ENCODE measurements around the gene PDE11A.
"Not testable (repeated sequence)": the region's sequence is repeated elsewhere in the genome, so short reads cannot be mapped to it uniquely, and the experiment has no call there.

PDE11A gene

DNA sequence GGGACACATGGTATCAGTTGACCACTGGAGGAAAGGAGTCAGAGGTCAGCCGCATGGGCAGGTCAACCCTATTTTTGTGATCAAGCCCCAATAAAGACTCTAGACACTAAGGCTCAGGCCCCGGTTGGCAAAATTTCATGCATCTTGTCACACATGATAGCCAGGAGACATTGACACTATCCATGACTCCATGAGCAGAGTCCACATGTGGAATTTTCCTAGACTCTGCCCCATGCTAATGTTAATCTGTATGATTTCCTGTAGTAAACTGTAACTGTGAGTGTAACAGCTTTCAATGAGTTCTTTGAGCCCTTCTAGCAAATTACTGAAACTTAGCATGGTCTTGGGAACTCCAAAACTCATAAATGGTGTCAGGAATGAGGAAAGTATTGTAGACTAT, 192.3 kb downstream of the PDE11A start:
- DNase-seq = no peak

DNA sequence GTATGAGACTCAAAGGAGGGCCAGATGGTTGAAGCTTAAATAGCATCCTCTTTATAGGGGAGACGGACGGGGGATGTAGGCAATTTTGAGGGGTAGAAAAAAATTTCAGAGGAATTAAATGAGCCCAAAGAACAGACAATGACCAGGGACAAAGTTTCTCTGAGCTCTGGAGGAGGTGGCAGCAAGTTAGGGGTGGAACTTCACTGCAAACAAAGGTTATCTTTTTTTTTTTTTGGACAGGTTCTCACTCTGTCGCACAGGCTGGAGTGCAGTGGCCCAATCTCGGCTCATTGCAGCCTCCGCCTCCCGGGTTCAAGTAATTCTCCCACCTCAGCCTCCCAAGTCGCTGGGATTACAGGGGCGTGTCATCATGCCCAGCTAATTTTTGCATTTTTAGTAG, 195.6 kb downstream of the PDE11A start:
- no peak for DNase-seq

DNA sequence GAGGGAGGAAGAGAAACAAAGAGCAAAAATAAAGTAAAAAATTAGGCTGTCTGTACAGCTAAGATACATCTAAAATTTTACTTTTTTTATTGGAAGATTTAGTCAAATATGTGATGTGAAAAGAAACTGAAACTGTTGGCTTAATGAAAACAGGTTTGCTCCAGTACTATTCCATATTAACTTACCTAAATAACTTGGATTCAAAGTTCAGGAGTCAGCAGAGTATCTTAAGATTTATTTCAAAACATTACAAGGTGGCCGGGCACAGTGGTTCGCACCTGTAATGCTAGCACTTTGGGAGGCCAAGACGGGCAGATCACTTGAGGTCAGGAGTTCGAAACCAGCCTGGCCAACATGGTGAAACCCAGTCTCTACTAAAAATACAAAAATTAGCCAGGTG, 197.9 kb downstream of the PDE11A start:
- no peak for DNase-seq

DNA sequence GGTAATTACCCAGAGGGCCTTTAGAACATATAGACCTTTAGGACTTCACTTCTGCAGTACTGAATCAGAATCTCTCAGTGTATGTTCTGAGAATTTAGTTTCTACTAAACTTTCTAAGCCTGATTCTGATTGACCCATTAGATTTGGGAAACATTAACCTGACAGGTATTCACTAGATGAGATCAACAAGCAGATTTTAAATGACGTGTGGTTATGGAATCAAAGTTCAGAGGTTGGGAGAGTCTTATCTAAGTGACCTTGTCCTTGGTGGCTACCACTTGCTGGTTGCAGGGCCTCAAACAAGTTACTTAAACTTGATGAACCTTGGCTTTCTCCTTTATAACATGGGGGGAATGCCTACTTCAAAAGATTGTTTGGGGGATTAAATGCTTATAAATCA, 198.7 kb downstream of the PDE11A start:
- DNase-seq = no peak

DNA sequence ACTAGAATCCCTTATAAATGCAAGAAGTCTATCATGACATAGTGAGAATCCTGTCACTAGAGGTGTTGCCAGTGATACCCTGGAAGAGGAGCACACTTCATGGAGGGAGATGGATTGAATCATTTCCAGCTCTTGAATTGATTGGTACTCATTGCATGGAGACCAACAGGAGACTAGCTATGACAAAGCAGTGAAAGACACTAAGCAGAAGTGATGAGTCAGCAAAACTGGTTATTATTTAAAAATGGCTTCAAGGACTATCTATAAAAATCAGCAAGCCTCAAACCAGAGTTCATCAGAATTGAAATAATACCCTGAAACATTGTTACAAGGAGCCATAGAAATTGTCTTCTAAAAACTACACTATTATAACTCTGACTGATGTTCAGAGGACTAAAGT, 200.3 kb downstream of the PDE11A start:
- DNase-seq = no peak

DNA sequence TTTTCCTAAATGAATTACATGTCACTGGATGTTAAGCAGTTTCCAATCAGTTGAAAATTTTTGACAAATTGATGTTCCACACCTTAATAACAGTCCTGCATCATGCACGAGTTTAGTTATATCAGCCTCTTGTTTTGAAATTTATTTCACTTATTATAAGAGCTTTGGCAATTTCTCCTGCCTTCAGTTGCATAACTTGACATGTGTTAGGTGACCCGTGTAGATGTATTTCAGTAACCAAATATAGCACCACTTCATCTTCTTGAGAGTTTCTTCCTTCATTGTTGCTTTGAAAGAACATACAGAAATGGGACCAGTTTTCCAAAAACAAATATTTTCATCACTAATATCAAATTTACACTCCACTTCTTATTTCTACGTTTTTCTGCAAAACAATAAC, 202.7 kb downstream of the PDE11A start:
- no peak for DNase-seq

DNA sequence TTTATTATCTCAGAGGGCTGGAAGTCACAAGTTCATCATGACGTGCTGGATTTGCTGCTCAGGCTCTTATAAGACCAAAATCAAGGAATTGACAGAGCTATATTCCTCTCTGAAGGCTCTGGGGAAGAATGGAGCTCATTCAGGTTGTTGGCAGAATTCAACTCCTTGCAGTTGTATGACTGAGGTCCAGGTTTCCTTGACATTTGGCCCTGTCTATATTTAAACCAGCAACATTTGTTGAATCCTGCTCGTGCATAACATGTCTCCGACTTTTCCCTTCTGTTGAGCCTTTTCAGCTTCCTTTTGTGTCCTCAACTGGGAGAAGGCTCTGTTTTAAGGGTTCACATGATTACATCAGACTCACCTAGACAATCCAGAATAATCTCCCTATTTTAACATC, 203.4 kb downstream of the PDE11A start:
- no peak for DNase-seq

DNA sequence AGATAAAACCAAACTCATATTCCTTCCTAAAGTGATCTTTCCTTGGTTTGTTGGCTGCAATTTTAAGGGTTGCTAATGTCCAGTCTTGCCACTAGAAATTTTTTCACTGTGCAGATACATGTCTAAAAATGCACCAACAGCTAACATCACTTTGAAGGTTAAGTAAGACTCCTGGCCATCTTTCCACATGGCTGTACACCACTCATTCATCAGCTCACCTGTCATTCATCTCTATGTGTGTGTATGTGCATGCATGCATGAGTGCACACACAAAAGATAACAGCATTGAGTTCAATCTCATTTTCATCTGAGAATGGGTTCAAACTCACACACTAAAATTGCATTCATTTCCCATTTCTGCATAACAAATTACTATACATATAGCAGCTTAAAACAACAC, 203.8 kb downstream of the PDE11A start:
- DNase-seq = no peak

DNA sequence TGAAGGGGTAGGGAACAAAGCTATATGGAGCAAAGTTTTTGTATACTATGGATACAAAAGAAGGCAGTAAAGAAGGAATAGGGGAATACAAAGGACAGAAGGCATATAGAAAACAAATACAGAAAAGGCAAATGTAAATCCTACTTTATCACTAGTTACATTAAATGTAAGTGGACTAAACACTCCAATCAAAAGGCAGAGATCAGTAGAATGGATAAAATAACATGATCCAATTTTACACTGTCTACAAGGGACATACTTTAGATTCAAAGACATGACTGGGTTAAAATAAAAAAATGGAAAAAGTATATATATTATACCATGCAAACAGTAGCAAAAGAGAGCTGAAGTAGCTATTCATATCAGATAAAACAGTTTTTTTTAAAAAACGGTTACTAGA, 215.0 kb downstream of the PDE11A start:
- DNase-seq = no peak

DNA sequence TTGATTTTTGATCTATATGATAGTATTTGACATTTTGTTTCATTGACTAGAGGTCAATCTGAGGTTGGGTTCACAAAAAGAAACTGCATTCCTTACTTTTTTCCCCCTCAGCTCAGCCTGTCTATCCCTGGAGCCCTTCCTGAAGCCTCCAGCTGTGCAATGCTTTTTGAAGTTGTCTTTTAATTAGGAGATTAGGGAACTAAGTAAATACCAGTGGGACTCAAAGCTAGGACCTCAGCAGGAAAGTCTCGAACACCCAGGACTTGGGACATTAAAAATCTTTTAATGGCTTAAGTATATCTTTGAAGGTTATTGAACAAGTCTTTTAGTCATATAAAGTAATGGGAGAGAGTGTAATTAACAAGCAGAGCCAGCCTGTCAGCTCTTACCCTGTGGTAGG, 220.2 kb downstream of the PDE11A start:
- no peak for DNase-seq

DNA sequence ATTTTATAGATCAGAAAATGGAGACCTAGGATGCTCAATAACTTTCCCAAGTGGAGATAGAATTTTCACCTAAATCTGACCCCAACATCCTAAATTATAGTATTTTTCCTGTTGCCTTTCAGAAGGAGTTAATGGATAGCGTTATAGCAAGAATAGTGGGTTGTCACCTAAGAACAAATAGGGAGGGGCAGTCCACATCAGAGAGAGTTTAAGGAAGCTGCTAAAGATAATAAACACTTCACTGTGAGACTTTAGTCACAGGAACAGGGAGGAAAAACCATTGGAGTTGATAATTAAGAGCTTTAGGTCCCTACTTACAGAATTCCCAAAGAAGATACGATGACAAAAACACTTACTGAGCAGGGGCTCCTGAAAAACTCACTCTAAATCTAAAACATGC, 229.4 kb downstream of the PDE11A start:
- no peak for DNase-seq

DNA sequence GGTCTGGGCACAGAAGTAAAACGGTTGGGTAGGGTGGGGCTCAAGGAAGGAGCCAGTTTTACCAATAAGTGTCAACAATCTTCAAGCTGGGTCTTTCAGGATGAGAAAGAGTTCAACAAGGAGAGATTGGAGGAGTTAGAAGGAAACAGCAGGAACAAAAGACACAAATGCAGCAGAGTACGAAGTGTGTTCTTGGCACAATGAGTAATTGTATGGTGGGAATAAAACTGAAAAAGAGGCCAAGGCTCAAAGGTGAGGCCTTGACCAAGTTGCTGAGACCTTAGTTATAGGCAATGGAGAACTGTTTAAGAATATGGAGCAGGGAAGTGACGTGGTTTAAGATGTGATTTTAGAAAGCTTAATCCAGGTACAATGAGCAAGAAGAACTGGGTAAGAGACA, 230.3 kb downstream of the PDE11A start:
- no peak for DNase-seq

DNA sequence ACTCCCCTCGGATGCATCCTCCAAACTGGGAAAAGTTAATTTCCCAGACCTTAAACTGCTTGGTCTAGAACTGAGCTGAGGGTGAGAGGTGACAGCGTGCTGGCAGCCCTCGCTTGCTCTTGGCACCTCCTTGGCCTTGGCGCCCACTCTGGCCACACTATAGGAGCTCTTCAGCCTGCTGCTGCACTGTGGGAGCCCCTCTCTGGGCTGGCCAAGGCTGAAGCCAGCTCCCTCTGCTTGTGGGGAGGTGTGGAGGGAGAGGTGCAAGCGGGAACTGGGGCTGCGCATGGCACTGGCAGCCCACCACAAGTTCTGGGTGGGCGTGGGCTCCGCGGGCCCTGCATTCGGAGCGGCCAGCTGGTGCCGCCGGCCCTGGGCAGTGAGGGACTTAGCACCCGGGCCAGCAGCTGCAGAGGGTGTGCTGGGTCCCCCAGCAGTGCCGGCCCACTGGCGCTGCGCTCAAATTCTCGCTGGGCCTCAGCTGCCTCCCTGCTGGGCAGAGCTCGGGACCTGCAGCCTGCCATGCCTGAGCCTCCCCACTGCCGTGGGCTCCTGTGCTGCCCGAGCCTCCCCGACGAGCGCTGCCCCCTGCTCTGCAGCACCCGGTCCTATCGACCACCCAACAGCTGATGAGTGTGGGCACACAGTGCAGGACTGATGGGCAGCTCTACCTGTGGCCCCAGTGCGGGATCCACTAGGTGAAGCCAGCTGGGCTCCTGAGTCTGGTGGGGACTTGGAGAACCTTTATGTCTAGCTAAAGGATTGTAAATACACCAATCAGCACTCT, 237.0 kb downstream of the PDE11A start:
- not testable (repeated sequence) for DNase-seq

DNA sequence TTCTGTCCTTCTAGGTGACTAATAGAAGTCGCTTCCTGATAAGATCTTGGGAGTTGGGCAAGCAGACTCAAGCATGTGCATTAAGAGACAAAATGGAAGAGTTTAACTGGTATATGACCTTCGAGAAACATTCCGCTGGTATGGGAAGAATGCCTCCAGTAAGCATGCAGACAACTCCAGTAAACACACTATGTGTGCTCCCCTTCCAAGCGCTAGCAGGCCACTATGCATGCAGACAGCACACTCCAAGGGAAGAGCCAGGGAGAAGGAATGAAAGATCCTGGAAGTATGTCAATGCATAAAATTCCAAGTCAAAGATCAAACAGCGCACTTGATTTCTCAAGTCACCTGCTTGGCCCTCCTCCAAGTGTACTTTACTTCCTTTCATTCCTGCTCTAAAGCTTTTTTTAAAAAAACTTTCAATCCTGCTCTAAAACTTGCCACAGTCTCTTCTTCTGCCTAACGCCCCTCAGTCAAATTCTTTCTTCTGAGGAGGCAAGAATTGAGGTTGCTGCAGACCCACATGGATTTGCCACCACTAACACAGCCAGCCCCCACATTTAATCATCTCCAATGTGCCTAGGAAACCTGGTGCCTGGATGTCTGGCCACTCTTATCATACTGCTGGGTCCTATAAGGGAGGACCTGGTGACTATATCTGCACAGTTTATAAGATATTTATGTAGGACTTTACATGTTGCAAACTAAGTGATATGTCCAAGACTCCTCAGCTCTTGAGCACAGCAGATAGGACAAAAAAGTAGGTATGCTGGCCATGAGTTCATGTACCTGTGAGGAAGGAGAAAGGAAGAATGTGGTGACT, 239.8 kb downstream of the PDE11A start:
- no peak for DNase-seq

DNA sequence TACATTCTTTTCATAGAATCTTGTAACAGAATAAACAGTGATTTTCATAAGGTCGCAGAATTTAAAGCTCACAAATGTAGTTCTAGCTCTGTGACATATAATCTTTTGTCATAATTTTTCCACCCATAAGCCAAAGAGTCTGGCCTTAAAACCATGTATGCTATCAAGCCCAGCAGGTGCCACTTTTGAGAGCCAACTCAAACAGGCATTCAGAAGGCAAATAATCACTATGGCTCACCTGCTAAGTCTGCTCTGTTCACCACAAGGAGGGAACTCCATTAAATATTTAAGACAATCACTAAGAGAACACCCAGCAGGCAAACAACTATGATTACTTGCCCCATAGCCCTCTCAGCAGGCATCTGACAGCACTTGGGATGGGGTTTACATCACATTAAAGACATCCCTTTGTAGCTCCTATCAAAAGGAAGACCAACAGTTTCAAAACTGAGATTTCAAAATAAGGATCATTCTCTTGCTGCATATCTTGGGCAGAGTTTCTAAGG, 241.6 kb downstream of the PDE11A start:
- DNase-seq = no peak

DNA sequence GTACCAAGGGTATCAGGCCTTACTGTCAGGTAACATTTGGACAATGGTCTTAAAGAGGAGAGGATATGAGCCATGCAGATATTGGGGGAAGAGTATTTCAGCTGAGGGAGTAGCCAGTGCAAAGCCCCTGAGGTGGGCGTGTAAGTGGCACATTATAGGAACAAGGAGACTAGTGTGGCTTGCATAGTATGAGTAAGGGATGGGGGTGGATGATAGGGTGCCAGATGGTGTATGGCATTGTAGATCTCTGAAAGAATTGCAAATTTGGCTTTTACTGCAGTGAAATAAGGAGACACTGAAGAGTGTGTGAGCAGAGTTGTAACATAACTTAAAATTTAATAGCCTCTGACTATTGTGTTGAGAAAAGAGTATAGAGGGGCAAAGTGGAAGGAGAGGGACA, 244.0 kb downstream of the PDE11A start:
- no peak for DNase-seq

DNA sequence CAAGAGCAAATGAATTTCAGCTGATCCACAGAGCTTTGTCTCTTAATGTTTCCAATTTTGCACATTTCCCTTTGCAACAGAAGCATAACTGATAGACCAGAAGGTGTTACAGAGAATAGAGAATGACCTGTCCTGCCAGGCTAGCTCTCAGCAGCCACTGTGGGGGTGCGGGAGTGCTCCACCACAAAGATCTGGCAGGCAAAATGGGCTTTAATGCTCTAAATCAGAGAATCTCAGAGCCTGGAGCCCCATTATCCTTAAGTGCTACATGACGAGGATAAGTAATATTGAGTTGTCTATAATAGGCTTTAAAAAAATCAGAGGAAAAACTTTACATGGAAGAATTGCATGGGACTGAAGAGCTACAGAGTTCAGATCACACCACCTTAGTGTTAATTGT, 245.7 kb downstream of the PDE11A start:
- no peak for DNase-seq

DNA sequence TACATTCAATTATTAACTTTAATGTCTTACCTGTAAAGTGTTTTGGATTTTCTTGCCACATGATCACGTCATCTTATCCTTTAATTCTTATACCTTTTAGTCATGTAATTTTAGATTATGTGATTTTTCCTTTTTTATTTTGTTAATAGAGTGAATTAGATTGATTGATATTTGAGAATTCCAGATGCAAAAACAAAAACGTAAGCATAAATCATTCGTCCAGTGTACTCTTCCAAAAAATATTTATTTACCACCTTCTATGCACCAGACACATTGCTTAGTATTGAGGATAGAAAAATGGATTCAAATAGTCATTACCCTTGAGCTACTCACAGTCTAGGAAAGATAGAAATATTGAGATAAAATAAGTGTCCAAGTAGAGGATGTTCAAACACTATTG, 249.6 kb downstream of the PDE11A start:
- no peak for DNase-seq

DNA sequence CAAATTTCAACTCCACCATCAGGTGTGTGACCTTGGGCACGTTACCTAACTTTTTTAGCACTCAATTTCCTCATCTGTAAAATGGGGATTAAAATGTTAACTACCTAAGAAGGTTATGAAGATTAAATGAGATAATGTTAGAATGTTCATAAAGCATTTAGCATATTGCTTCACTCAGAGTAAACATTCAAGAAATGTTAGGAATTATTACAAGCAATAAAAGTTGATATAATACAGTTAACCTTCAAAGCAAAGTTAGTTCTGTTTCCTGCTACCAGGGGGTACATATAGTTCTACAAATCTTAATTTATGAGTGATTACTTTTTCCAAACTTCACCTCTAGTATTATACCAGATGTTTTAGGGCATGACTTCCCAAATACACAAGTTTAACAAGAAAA, 254.2 kb downstream of the PDE11A start:
- DNase-seq = no peak

DNA sequence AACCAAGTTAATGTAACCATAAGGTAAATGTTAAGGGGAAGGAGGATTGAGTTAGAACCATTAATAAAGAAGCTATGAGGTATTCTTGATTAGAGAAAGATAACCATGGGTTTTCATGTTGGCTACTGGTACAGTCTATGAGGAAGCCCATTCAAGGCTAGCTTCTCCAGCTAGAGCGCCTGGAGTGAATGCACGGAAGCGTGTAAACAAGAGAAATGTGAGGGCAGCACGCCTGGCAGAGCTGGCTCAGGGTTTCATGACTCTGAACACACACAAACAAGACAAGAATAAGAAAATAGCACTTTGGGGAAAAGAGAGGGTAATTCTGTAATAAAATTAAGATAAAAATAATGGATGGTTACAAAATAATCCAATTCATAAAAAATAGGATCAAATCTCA, 255.3 kb downstream of the PDE11A start:
- DNase-seq = no peak

DNA sequence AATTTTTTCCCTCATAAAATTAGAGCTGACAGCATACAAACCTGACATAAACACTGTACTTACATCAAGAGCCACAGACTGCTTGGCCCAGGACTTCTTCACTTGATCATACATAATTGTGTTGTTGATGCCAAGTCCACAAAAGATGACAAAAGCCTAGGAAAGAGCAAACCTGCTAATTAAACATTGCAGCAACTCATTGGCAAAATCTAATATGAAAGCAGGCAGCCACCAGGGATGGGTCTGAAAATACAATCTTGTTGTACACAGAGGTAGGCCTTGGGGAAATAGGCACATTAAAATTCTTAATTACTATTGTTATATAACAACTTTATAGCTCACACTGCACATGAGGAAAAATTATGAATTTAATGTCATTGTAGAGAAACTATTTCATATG, 255.8 kb downstream of the PDE11A start:
- no peak for DNase-seq

DNA sequence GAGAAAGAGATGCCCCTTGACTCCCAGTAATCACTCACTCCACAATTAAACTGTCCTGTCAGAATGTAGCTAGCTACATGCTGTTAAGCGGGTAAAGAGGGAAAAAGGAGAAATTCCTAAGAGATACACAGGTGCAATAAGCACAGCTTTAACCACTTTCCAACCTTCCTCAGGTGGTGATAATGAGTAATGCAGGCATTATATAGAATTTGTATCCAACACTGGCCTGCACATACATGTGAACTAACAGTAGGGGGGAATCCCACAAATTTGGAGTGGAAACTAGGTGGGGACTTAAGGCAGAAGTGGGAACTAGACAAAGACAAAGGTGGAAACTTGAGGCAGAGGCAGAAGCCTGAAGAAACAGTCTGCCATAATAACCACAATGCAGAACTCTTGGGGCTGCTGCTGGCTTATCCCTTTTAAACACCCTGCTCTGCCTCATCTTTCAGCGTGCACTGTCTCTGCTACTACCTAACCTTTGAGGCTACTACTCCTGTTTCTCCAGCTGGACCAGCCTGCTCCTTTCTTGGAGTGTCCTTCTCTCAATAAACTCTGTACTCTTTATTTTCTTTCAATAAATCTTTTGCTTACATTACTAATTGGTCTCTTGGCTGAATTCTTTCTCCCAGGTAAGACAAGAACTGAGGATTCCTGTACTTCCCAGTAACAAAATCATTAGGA, 259.7 kb downstream of the PDE11A start:
- no peak for DNase-seq

DNA sequence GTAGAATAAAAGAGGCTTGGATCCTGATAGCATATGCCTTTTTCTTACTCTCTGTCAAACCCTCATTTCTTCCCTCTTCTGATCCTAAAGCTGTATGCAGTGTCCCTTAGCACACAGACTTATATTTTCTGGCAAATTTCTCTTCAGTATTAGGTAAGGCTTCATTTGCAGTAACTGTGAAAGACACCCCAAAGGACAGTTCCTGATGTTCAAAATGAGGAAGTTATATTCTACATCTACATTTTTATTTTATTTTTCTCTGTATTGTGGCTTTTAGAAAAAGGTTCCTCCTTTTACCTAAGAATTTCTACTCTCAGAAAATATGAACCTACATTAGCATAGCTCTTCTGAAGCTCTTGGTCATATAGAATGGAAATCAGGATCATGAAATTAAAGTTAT, 261.7 kb downstream of the PDE11A start:
- no peak for DNase-seq
